Activated naive CD4-positive, alpha-beta T cell treated with anti-CD3 and anti-CD28 coated beads for 36 hours (primary cell): ENCODE measurements around the gene SREBF1. TPM values are rescaled to one million over a fixed set of nuclear protein-coding genes. Genes with fewer than 3 reads are reported as not detected.
A peak's percentile ranks its signal among the peaks of the same experiment; 100 is the strongest.

ENCODE experiments used
- CTCF ChIA-PET: fragments of 350-600 bp; sonication (Branson Sonifier 250); formaldehyde crosslinking; loops from one replicate; lab custom pipeline; 2021; ENCODE audit warnings: antibody characterized with exemption; lab: Charles Lee
- DNase-seq: peaks from one replicate; pipeline ENCODE4 v3.0.0-alpha.2; 2020
- H3K27ac Mint-ChIP-seq: one replicate; pipeline ENCODE4 v1.8.0; 2021; ENCODE audit warnings: mild to moderate bottlenecking, mixed read lengths
- H3K27me3 Mint-ChIP-seq: one replicate; pipeline ENCODE4 v1.8.0; 2021; ENCODE audit warnings: low read depth, mixed read lengths
- H3K36me3 Mint-ChIP-seq: one replicate; pipeline ENCODE4 v1.8.0; 2021; ENCODE audit warnings: low read depth, mixed read lengths
- H3K4me1 Mint-ChIP-seq: one replicate; pipeline ENCODE4 v1.8.0; 2021; ENCODE audit warnings: low read depth, mixed read lengths
- H3K4me3 Mint-ChIP-seq: one replicate; pipeline ENCODE4 v1.8.0; 2021; ENCODE audit warnings: mild to moderate bottlenecking, moderate library complexity, mixed read lengths
- H3K9me3 Mint-ChIP-seq: one replicate; pipeline ENCODE4 v1.8.0; 2021; ENCODE audit warnings: mixed read lengths
- intact Hi-C: fragments of 100-400 bp; cut with micrococcal nuclease; formaldehyde crosslinking; loops from one replicate; pipeline ENCODE4 v1.15.1; 2023
- total RNA-seq, 2 experiments: library from RNA; stranded (reverse); gene quantifications; one replicate each; pipeline ENCODE4 v1.2.3, GENCODE V29; 2021

Gene SREBF1
- total RNA-seq, 2 experiments from 2014 or later, result 79.3 to 84.9 TPM

DNA sequence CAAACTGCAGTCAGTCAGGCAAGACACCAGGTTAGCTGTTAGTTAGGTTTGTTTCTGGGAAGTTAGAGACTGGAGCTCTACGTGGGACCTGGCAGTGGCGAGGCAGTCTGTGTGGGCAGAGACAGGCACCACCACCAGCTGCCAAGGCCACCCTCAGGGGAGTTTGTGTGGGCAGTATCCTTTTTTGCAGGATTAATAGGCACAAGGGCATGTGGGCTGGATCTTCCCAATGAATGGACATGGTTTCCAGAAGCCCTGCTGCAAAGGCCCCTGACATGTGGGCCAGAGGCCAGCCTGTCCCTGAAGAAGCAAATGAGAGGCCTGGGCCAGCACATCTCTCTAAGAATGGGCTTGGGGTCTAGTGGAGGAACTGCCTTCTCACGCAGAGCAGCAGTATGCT, 19.2 kb upstream of the SREBF1 start:
- DNase-seq, result no peak
- no peak overlapping the region for H3K27ac Mint-ChIP-seq
- intact Hi-C loops, result loop anchor here (2.0 to 10.0 kb wide), 2 partner anchors 63 to 681 kb away; no protein-coding TSS in a partner anchor
- peaks cover 53% of the 10 kb centered on the region for H3K4me1 Mint-ChIP-seq
- no peaks in the 10 kb centered on the region for H3K36me3 Mint-ChIP-seq
- H3K27me3 Mint-ChIP-seq, result no peaks in the 10 kb centered on the region
- CTCF ChIA-PET, result interaction anchor here (0.6 to 6.1 kb wide), 7 partner anchors 21 to 173 kb away, joined by 3 to 55 read pairs (median 9); partner anchors contain the start of gene SREBF1
- no peaks in the 10 kb centered on the region for H3K9me3 Mint-ChIP-seq
- H3K4me3 Mint-ChIP-seq, result no peak overlapping the region

DNA sequence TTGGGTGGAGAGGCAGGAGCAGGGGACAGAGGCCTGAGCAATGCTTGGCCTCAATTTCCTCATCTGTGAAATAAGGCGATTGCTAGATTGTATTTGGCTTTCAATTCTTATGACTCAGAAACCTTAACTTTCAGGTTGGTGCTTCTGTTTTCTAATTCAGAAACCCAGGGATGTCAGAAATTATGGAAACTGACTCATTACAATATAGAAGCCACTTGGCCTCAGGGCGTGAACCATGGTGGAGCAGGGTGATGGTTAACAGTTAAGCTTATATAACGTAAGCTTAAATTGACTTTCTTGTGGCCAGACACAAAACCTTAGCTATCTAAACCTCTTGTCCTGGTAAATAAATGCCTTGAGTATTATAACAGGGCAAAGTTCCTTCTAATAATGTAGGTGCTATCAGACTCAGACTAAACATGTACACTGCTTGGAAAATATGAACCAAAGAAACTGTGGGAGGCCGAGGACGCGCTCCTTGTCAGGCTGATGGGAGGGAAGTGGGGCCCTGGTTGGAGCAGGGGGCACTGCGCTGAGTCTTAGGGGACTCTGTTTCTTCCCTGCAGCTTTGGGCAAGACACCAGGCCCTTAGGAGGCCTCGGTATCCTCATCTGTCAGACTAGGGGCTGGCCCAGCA, 17.1 kb upstream of the SREBF1 start:
- H3K4me3 Mint-ChIP-seq, result peak overlapping the region; percentile 46
- CTCF ChIA-PET, result interaction anchor here (0.6 to 6.1 kb wide), 8 partner anchors 10 to 180 kb away, joined by 3 to 55 read pairs (median 10); partner anchors contain the start of genes RAI1 and SREBF1
- DNase-seq, result peak; percentile 83

DNA sequence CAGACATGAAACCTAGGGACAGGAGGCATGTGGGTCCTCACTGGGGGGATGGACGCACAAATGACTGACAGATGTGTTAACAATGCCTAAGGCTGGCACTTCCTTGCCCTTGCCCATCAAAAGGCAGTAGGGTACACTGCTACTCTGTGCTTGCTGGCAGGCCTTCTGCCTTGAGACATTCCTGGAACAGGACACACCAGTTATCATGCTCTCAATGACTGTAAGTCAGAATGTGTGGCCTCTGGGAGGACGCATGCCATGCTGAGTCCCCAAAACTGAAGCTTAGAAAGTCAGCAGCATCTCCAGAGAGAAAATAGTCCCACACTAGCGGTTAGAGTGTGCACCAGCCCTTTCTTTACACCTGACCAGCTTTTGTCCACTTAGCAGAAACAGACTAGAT, 16.1 kb upstream of the SREBF1 start:
- H3K36me3 Mint-ChIP-seq, result no peaks in the 10 kb centered on the region
- no peak overlapping the region for H3K4me3 Mint-ChIP-seq
- no peaks in the 10 kb centered on the region for H3K27me3 Mint-ChIP-seq
- intact Hi-C loops, result loop anchor here (1.0 to 10.0 kb wide), 2 partner anchors 34 to 678 kb away; no protein-coding TSS in a partner anchor
- peak overlapping the region; percentile 56 for H3K27ac Mint-ChIP-seq
- CTCF ChIA-PET, result interaction anchor here (2.9 to 6.1 kb wide), 4 partner anchors 14 to 40 kb away, joined by 10 to 55 read pairs (median 28); partner anchors contain the start of gene SREBF1
- no peaks in the 10 kb centered on the region for H3K9me3 Mint-ChIP-seq
- DNase-seq, result no peak
- peaks cover 81% of the 10 kb centered on the region for H3K4me1 Mint-ChIP-seq

More for the DNA sequence above, 17.1 kb upstream of the SREBF1 start:
- peaks cover 71% of the 10 kb centered on the region for H3K4me1 Mint-ChIP-seq
- intact Hi-C loops, result loop anchor here (1.0 to 10.0 kb wide), 5 partner anchors 35 to 679 kb away; no protein-coding TSS in a partner anchor
- H3K36me3 Mint-ChIP-seq, result no peaks in the 10 kb centered on the region
- H3K27me3 Mint-ChIP-seq, result no peaks in the 10 kb centered on the region
- H3K27ac Mint-ChIP-seq, result peak overlapping the region; percentile 90
- H3K9me3 Mint-ChIP-seq, result no peaks in the 10 kb centered on the region

DNA sequence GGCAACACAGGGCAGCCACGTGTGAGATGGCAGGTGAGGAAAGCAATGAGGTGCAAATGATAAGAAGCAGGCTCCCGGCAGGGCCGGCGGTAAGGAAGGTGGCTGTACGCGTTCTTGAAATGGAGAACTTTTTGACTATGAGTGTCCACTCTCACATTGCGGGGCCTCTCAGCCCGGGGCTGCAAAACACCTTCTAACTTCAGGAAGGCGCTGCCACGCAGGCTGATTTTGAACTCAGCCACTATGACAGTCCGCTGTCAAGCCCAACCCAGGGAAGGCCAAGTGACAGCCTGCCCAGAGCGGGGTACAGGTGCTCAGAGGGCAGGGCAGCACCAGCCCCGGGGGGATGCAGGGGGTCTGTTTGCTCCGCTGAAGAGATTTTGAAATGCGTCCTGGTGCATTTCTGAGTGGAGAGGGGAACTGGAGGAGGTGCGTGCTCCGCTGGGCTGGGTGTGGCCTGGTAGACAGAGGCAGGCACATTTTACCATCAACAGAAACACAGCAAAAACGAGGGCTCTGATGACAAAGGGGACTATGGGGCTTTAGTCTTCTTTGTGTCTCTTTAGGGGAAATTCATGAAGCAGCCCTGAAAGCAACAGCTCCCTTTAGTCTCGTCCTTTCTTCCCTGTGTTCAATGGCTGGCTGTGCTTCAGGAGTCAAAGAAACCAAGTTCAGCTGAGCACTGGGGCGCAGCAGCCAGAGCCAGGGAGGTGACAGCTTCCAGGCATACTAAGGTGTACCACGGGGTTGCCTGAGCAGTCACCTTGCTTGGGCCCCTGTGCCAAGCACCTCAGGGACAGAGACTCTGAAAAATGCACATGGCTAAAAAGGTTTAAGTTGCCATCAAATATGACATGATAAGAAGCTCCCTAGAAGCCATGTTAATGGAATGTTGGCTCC, 14.6 kb upstream of the SREBF1 start:
- H3K27ac Mint-ChIP-seq, result peak overlapping the region; percentile 95
- no peaks in the 10 kb centered on the region for H3K36me3 Mint-ChIP-seq
- peaks cover 89% of the 10 kb centered on the region for H3K4me1 Mint-ChIP-seq
- intact Hi-C loops, result loop anchor here (2.0 to 10.0 kb wide), 2 partner anchors 17 to 677 kb away; no protein-coding TSS in a partner anchor
- H3K9me3 Mint-ChIP-seq, result no peaks in the 10 kb centered on the region
- DNase-seq, result peak; percentile 42
- CTCF ChIA-PET, result interaction anchor here (0.7 to 2.9 kb wide), 7 partner anchors 10 to 67 kb away, joined by 3 to 14 read pairs (median 4); partner anchors contain the start of gene SREBF1
- H3K4me3 Mint-ChIP-seq, result no peak overlapping the region
- no peaks in the 10 kb centered on the region for H3K27me3 Mint-ChIP-seq

DNA sequence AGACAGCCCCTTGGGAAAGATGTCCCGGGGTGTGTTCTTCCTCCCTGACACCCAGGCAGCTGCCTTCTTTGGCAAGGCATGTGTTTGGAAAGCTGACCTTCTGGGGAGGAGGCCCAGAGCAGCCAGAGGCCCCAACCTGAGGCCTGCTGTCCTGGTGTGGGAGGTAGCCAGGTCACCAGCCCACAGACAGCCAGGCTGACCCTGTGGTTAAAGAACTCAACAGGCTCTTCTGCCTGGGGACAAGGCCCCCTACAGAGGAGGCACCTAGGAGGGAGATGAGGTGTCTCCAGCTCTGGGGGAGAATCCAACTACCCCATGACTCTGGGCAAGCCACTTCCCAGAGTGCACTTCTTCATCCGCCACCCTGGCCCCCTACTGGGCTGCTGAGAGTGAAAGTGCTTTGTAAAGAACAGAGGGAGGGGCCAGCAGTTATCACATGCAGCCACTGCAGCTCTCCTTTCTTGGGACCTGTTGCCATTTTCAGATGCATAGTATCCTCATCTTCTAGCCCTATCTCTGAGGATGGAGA, 13.1 kb upstream of the SREBF1 start:
- Mint-ChIP-seq H3K4me1 (peaks cover 78% of the 10 kb centered on the region), H3K9me3 (no peaks in the 10 kb centered on the region), H3K27me3 (no peaks in the 10 kb centered on the region), H3K27ac (peak overlapping the region; percentile 95), H3K36me3 (no peaks in the 10 kb centered on the region), H3K4me3 (peak overlapping the region; percentile 41)
- CTCF ChIA-PET, result interaction anchor here (0.7 to 2.0 kb wide), 11 partner anchors 9 to 544 kb away, joined by 3 to 13 read pairs (median 4); partner anchors contain the start of gene SREBF1
- intact Hi-C loops, result loop anchor here (1.0 to 10.0 kb wide), 6 partner anchors 12 to 675 kb away; partner anchors contain the start of genes DRC3 and TOM1L2
- DNase-seq, result peak; percentile 94

DNA sequence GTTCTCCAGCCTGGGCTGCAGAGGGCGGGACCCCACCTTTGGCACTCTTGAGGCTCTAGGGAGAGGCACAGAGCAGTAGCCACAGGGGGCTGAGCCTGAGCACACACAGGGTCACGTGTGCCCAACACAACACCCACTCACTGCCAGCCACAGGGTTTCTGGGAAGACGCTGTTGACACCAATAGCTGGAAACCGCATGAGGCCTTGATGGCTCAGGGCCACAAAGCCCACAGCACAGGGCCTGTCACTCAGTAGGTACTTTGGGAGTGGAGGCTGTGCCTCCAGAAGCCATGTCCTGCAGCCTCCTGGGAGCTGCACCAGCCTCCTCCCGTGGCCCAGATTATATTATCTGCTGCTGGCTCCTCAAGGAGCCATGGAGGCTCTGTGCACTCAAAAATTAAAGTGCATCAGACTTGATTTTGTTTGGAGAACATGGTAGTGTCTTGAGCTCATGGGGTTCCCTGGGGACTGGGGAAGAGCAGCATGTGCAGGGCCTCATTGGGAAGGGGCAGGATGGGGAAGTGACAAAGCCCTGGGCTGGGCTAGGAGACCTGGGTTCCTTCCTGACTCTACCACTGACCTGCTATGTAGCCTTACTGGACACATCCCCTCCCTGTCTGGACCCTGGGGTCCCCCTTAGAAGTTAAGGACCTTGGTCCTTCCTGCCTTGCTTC, 12.5 kb upstream of the SREBF1 start:
- no peaks in the 10 kb centered on the region for H3K36me3 Mint-ChIP-seq
- peak overlapping the region; percentile 95 for H3K27ac Mint-ChIP-seq
- H3K4me1 Mint-ChIP-seq, result peaks cover 73% of the 10 kb centered on the region
- no peaks in the 10 kb centered on the region for H3K9me3 Mint-ChIP-seq
- CTCF ChIA-PET, result interaction anchor here (0.9 to 2.0 kb wide), 11 partner anchors 8 to 48 kb away, joined by 3 to 13 read pairs (median 4); partner anchors contain the start of gene SREBF1
- intact Hi-C loops, result loop anchor here (1.0 kb wide), 2 partner anchors 11 to 25 kb away; no protein-coding TSS in a partner anchor
- peak; percentile 96 for DNase-seq
- H3K4me3 Mint-ChIP-seq, result peak overlapping the region; percentile 56
- no peaks in the 10 kb centered on the region for H3K27me3 Mint-ChIP-seq

DNA sequence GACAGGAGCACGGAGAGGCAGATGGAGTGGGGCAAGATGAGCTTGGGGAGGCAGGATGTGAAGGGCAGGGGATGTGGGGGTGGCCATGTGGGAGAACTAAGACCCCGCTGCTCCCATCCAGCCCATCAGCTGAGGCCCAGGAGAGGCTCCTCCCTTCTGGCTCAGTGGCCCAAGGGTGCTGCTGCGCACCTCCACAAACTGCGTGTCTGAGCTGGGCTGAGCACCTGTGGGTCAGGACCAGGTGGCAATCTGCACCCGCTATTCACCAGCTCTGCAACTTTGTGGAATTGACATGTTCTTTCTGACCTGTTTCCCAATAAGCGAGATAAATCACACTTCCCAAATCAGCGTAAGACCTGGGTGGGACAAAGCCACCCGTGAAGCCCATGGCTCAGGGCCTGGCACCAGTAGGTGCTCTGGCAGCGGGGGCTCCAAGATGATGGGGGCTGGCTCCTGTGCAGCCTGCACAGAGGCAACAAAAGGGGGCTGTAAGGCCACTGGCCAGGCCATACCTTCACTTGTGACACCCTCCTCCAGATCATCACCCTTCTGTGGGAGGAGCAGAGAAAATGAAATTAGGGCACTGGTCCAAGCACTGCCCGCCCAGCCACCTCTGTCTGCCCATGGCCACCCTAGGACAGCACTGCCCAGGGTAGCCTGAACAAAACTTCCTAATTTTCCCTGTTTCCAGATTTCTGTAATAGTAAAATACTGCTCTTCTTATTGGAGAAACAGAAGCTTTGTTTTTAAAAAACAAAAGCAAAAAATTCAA, 11.7 kb upstream of the SREBF1 start:
- H3K4me3 Mint-ChIP-seq, result no peak overlapping the region
- peaks cover 65% of the 10 kb centered on the region for H3K4me1 Mint-ChIP-seq
- intact Hi-C loops, result loop anchor here (1.0 kb wide), 2 partner anchors 10 to 24 kb away; no protein-coding TSS in a partner anchor
- CTCF ChIA-PET, result interaction anchor here (0.6 to 2.0 kb wide), 8 partner anchors 8 to 64 kb away, joined by 3 to 13 read pairs (median 5); partner anchors contain the start of gene SREBF1
- no peaks in the 10 kb centered on the region for H3K9me3 Mint-ChIP-seq
- H3K27me3 Mint-ChIP-seq, result no peaks in the 10 kb centered on the region
- no peak for DNase-seq
- H3K36me3 Mint-ChIP-seq, result no peaks in the 10 kb centered on the region
- peak overlapping the region; percentile 95 for H3K27ac Mint-ChIP-seq

DNA sequence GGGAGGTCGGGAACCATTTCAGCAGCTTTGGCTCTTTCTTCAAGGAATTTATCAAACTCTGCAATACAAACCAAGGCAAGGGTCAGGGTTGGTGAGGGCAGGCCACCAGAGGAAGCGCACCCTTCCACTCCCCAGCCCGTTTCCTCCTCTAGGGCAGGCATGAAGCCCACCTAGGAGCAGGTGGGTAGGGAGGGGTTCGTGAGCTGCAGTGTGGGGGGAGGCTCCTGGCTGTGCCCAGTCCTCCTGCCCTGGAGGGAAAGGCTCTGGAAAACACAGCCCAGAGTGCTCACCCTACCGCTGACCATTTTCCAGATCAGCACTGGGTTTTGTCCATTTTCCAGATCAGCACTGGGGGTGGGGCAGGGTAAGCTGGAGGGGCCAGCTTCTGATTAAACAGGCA, 10.9 kb upstream of the SREBF1 start:
- no peak overlapping the region for H3K27ac Mint-ChIP-seq
- CTCF ChIA-PET, result interaction anchor here (0.6 to 2.0 kb wide), 5 partner anchors 10 to 63 kb away, joined by 3 to 7 read pairs (median 6); partner anchors contain the start of gene SREBF1
- no peaks in the 10 kb centered on the region for H3K36me3 Mint-ChIP-seq
- DNase-seq, result no peak
- peaks cover 58% of the 10 kb centered on the region for H3K4me1 Mint-ChIP-seq
- no peaks in the 10 kb centered on the region for H3K9me3 Mint-ChIP-seq
- intact Hi-C loops, result no loop called here
- no peak overlapping the region for H3K4me3 Mint-ChIP-seq
- H3K27me3 Mint-ChIP-seq, result no peaks in the 10 kb centered on the region

DNA sequence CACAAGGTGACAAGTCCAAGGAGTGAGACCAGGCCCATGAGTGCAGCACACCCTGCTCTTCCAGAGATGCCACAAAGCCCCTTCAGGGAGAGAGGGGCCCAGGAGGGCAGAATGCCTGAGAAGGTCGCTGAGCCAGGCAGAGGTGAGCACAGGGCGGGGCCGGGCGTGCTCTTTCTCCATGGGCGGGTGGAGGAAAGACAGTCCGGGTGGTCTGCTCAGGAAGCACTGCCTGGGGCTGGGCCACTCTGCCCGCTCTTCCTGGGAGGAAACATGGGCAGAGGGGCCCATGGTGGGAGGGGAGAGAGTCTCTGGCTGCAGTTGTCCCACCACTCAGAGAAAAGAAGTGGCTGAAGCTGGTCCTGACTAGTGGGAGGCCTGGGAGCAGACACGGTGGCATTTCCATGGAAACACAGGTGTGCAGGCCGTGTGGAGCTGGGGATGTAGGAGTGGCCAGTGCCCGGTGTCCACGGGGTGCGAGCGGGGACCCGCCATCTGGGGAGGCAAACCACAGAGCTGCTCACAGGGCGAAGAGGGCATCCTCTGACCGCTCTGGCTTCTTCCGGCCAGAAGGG, 10.4 kb upstream of the SREBF1 start:
- intact Hi-C loops, result no loop called here
- H3K9me3 Mint-ChIP-seq, result no peaks in the 10 kb centered on the region
- no peak for DNase-seq
- H3K4me1 Mint-ChIP-seq, result peaks cover 54% of the 10 kb centered on the region
- H3K36me3 Mint-ChIP-seq, result no peaks in the 10 kb centered on the region
- no peak overlapping the region for H3K4me3 Mint-ChIP-seq
- H3K27ac Mint-ChIP-seq, result no peak overlapping the region
- CTCF ChIA-PET, result interaction anchor here (1.2 to 2.0 kb wide), 3 partner anchors 9 to 13 kb away, joined by 3 to 7 read pairs (median 7); partner anchors contain the start of gene SREBF1
- H3K27me3 Mint-ChIP-seq, result no peaks in the 10 kb centered on the region

DNA sequence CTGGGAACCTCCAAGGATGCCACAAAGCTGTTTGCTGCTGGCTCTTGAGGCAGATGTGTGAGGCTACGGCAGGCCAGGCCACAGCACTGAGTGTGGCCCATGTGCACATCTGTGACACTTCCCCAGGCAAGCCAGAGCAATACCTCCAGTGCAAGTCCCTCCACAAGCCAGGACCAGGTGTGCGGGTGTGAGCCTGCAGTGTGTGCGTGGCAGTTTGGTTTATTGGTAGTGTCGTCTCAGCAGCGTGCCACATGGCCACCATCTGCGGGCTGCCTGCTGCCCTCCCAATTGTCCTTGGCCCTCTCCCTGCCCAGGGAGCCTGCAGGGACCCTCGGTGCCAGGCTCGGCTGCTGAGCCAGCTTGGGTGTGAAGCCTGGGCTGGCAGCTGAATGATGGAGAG, 9.9 kb upstream of the SREBF1 start:
- peaks cover 49% of the 10 kb centered on the region for H3K4me1 Mint-ChIP-seq
- no peak for DNase-seq
- intact Hi-C loops, result no loop called here
- H3K27me3 Mint-ChIP-seq, result no peaks in the 10 kb centered on the region
- CTCF ChIA-PET, result no interaction called here
- no peak overlapping the region for H3K4me3 Mint-ChIP-seq
- no peak overlapping the region for H3K27ac Mint-ChIP-seq
- H3K9me3 Mint-ChIP-seq, result no peaks in the 10 kb centered on the region
- H3K36me3 Mint-ChIP-seq, result no peaks in the 10 kb centered on the region
